HAP-1 (cell line): ENCODE results near the gene ODF2L.
"Not testable (repeated sequence)": the region's sequence is repeated elsewhere in the genome, so short reads cannot be mapped to it uniquely, and the experiment has no call there.

Experiments
- DNase-seq, 2 experiments: peaks; one replicate each; pipeline ENCODE4 v3.0.0-alpha.2; 2016 to 2020; ENCODE audit warnings: low spot score in 2 of 2
- H3K27me3 ChIP-seq: fragments of 250-450 bp; sonication (Bioruptor Pico); 2 replicates; pipeline ENCODE4 v1.5.1; 2020; ENCODE audit warnings: low read depth, mild to moderate bottlenecking, moderate library complexity
- H3K36me3 ChIP-seq: fragments of 250-450 bp; sonication (Bioruptor Pico); replicated peaks from 2 replicates; pipeline ENCODE4 v1.5.1; 2020; ENCODE audit warnings: mild to moderate bottlenecking
- H3K4me1 ChIP-seq: fragments of 250-450 bp; sonication (Bioruptor Pico); 2 replicates; pipeline ENCODE4 v1.5.1; 2020; ENCODE audit warnings: mild to moderate bottlenecking
- H3K4me3 ChIP-seq: fragments of 250-450 bp; sonication (Bioruptor Pico); 2 replicates; pipeline ENCODE4 v1.5.1; 2020; ENCODE audit warnings: mild to moderate bottlenecking, moderate library complexity
- H3K9me3 ChIP-seq: fragments of 250-450 bp; sonication (Bioruptor Pico); 2 replicates; pipeline ENCODE4 v1.5.1; 2020; ENCODE audit warnings: mild to moderate bottlenecking, moderate library complexity
- in situ Hi-C: fragments of 300-500 bp; cut with MboI; formaldehyde crosslinking; loops from 3 replicates; pipeline ENCODE4 v1.14.3; 2020; ENCODE audit warnings: low sequenced_read_pairs, inconsistent platforms, mixed read lengths

Gene ODF2L

DNA sequence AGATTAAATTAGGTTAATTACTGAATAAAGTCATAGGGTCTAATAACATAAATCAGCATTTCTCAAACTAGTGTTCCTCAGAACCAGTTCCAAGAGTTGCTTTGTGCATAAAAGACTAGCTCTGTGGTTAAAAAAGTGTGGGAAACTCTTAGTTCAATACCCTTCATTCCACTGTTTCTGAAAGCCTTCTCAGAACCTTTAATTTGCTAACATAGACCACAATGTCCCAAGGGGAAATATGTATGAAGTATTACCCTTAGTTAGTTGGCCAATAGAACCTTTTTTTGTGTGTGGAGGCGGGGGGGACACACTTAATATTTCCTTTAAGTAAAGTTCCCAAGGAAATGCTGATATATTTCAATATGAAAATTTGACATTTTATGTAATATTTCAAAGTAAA, 20.4 kb downstream of the ODF2L start:
- Histone ChIP-seq H3K4me1 (0 out of 2 replicates have a peak, but pooled peaks cover 3% of the 10 kb centered on the region), H3K36me3 (peaks cover 9% of the 10 kb centered on the region; the same call in 1 of the 2 replicates), H3K27me3 (no peaks in the 10 kb centered on the region), H3K9me3 (peaks cover 5% of the 10 kb centered on the region), H3K4me3 (no peak overlapping the region)
- in situ Hi-C loops = no loop called here
- DNase-seq = no peak

- Histone ChIP-seq H3K36me3 (peaks cover 6% of the 10 kb centered on the region; the same call in 1 of the 2 replicates), H3K4me1 (no peaks in the 10 kb centered on the region), H3K27me3 (no peaks in the 10 kb centered on the region), H3K9me3 (no peaks in the 10 kb centered on the region), H3K4me3 (no peak overlapping the region)
- no peak for DNase-seq
- in situ Hi-C loops = no loop called here
Observed at GRCh38 chr1:86370601-86371022, 25.5 kb downstream of the ODF2L start.

- no peaks in the 10 kb centered on the region for H3K9me3 ChIP-seq
- H3K36me3 ChIP-seq = no peaks in the 10 kb centered on the region
- H3K4me3 ChIP-seq = no peak overlapping the region
- DNase-seq = no peak
- in situ Hi-C loops = no loop called here
- no peaks in the 10 kb centered on the region for H3K4me1 ChIP-seq
- no peaks in the 10 kb centered on the region for H3K27me3 ChIP-seq
Observed at GRCh38 chr1:86365896-86366295, 30.2 kb downstream of the ODF2L start.

DNA sequence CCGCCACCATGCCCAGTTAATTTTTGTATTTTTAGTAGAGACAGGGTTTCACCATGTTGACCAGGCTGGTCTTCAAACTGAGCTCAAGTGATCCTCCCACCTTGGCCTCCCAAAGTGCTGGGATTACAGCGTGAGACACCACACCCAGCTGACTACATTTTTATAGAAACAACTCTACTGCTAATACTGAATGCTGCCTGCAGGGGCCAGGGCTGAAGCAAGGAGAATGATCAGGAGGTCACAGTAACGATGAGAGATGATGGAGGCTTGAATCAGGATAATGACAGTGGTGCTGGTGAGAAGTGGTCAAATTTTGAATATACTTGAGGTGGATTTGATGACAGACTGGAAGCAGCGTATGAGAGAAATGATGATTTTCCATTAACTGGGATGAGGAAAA, 33.3 kb downstream of the ODF2L start:
- H3K4me1 ChIP-seq = no peaks in the 10 kb centered on the region
- H3K27me3 ChIP-seq = no peaks in the 10 kb centered on the region
- no peaks in the 10 kb centered on the region for H3K36me3 ChIP-seq
- H3K4me3 ChIP-seq = no peak overlapping the region
- no peak for DNase-seq
- H3K9me3 ChIP-seq = no peaks in the 10 kb centered on the region
- in situ Hi-C loops = no loop called here

GRCh38 chr1:86357796-86358195, 38.3 kb downstream of the ODF2L start:
- H3K9me3 ChIP-seq = no peaks in the 10 kb centered on the region
- H3K4me1 ChIP-seq = no peaks in the 10 kb centered on the region
- H3K27me3 ChIP-seq = no peaks in the 10 kb centered on the region
- no peaks in the 10 kb centered on the region for H3K36me3 ChIP-seq
- DNase-seq = no peak
- in situ Hi-C loops = no loop called here
- H3K4me3 ChIP-seq = no peak overlapping the region

GRCh38 chr1:86356247-86356646, 39.9 kb downstream of the ODF2L start:
- H3K27me3 ChIP-seq = no peaks in the 10 kb centered on the region
- no peak overlapping the region for H3K4me3 ChIP-seq
- no peaks in the 10 kb centered on the region for H3K36me3 ChIP-seq
- H3K9me3 ChIP-seq = no peaks in the 10 kb centered on the region
- H3K4me1 ChIP-seq = no peaks in the 10 kb centered on the region
- peak in 1 of 2 experiments; percentile 21 for DNase-seq
- in situ Hi-C loops = no loop called here

- Histone ChIP-seq H3K4me3 (no peak overlapping the region), H3K4me1 (no peaks in the 10 kb centered on the region), H3K27me3 (no peaks in the 10 kb centered on the region), H3K36me3 (no peaks in the 10 kb centered on the region), H3K9me3 (no peaks in the 10 kb centered on the region)
- in situ Hi-C loops = no loop called here
- no peak for DNase-seq
Observed at GRCh38 chr1:86352086-86352485, 44.0 kb downstream of the ODF2L start.

- in situ Hi-C loops, H3K4me1 ChIP-seq, DNase-seq, H3K9me3 ChIP-seq, H3K4me3 ChIP-seq, H3K27me3 ChIP-seq, H3K36me3 ChIP-seq: not testable (repeated sequence)
Observed at GRCh38 chr1:86350230-86350629, 45.9 kb downstream of the ODF2L start.

DNA sequence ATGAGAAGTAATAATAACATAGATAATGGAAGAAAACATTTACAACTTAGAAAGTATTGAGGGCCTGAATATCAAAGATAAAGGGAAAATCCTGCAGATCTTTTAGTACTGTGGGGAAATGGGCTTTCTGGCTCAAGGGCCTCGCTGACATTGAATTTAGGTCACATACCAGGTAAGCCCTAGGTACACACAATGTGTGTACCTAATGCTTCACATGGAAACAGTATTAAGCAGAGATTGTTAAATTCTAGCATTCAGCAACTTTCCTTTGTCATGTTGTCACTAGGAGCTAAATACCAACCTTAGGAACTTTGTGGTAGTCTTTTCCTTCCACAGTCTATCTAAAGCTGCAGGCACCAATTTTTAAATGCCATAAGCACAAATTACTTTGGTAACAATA, 49.7 kb downstream of the ODF2L start:
- no peaks in the 10 kb centered on the region for H3K27me3 ChIP-seq
- H3K4me1 ChIP-seq = no peaks in the 10 kb centered on the region
- no peak for DNase-seq
- H3K36me3 ChIP-seq = no peaks in the 10 kb centered on the region
- no peaks in the 10 kb centered on the region for H3K9me3 ChIP-seq
- in situ Hi-C loops = no loop called here
- H3K4me3 ChIP-seq = no peak overlapping the region

- no peaks in the 10 kb centered on the region for H3K36me3 ChIP-seq
- H3K9me3 ChIP-seq = no peaks in the 10 kb centered on the region
- no peaks in the 10 kb centered on the region for H3K27me3 ChIP-seq
- in situ Hi-C loops = no loop called here
- no peaks in the 10 kb centered on the region for H3K4me1 ChIP-seq
- DNase-seq = no peak
- H3K4me3 ChIP-seq = no peak overlapping the region
Observed at GRCh38 chr1:86345042-86345441, 51.1 kb downstream of the ODF2L start.

- DNase-seq = no peak
- no peaks in the 10 kb centered on the region for H3K36me3 ChIP-seq
- in situ Hi-C loops = no loop called here
- H3K4me1 ChIP-seq = no peaks in the 10 kb centered on the region
- no peak overlapping the region for H3K4me3 ChIP-seq
- H3K27me3 ChIP-seq = no peaks in the 10 kb centered on the region
- no peaks in the 10 kb centered on the region for H3K9me3 ChIP-seq
Observed at GRCh38 chr1:86339906-86340305, 56.2 kb downstream of the ODF2L start.

DNA sequence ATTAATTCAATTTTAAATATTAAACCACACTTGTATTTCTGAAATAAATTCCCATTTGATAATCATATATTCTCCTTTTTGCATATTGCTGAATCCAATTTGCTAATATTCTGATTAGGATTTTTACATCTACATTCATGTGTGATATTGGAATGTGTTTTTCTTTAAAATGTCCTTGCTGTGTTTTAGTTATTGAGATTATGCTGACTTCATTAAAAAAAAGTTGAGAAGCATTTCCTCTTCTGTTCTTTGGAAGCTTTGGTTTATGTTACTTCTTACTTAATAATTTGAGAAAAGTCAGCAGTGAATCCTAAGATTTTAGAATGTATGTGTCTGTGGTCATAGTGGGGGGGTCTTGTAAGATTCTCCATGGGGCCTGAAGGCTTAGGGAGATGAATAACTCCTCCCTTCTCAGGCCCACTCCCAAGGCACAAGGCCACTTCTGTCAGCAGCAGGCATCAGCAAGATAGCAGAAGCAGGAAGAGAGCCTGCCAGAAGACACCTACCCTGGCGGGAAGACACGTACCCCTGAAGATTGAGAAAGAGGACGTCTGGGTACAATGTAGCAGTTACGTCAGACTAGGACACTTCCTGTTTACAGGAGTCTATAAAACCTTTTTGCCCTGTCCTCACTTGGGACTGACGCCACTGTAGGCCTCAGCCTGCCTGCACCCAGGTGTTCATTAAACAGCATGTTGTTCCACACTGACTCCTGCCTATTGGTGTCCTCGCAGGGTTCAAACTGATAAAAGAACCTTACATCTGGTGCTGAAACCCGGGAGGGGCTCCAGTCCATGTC, 56.9 kb downstream of the ODF2L start:
- Histone ChIP-seq H3K4me3 (no peak overlapping the region), H3K27me3 (no peaks in the 10 kb centered on the region), H3K4me1 (no peaks in the 10 kb centered on the region), H3K36me3 (no peaks in the 10 kb centered on the region), H3K9me3 (no peaks in the 10 kb centered on the region)
- no peak for DNase-seq
- in situ Hi-C loops = no loop called here

GRCh38 chr1:86335916-86336315, 60.2 kb downstream of the ODF2L start:
- Histone ChIP-seq H3K4me1 (no peaks in the 10 kb centered on the region), H3K36me3 (no peaks in the 10 kb centered on the region), H3K9me3 (no peaks in the 10 kb centered on the region), H3K4me3 (no peak overlapping the region), H3K27me3 (no peaks in the 10 kb centered on the region)
- no peak for DNase-seq
- in situ Hi-C loops = no loop called here

- in situ Hi-C loops = no loop called here
- Histone ChIP-seq H3K4me1 (no peaks in the 10 kb centered on the region), H3K4me3 (no peak overlapping the region), H3K9me3 (no peaks in the 10 kb centered on the region), H3K27me3 (no peaks in the 10 kb centered on the region), H3K36me3 (no peaks in the 10 kb centered on the region)
- no peak for DNase-seq
Observed at GRCh38 chr1:86325264-86325663, 70.9 kb downstream of the ODF2L start.
